AG10803 (cell line): Measurements from ENCODE around the gene DUSP19.
A peak's percentile ranks its signal among the peaks of the same experiment; 100 is the strongest.

Experiments used
- DNase-seq: peaks from one replicate; pipeline ENCODE4 v3.0.0; 2010; ENCODE audit warnings: low read depth
- H3K4me3 ChIP-seq: 2 replicates; pipeline ENCODE4 v1.5.1; 2011; ENCODE audit warnings: mild to moderate bottlenecking, low read length, control low read depth
- CTCF ChIP-seq: conservative IDR thresholded peaks from 2 replicates; pipeline ENCODE4 v1.5.1; 2011; ENCODE audit warnings: mild to moderate bottlenecking, low read length, control low read depth, inconsistent platforms

The DUSP19 gene

GRCh38 chr2:183113630-183114029 is 35.1 kb downstream of the DUSP19 start:
- DNase-seq: no peak
- H3K4me3 ChIP-seq: no peak overlapping the region
- TF ChIP-seq CTCF: no peak

GRCh38 chr2:183117226-183117625 is 38.7 kb downstream of the DUSP19 start:
- TF ChIP-seq CTCF: no peak

GRCh38 chr2:183123117-183123958 is 44.8 kb downstream of the DUSP19 start:
- H3K4me3 ChIP-seq: peak overlapping the region; percentile 93
- DNase-seq: no peak
- no peak for TF ChIP-seq CTCF

More at GRCh38 chr2:183117226-183117625, 38.7 kb downstream of the DUSP19 start:
- no peak overlapping the region for H3K4me3 ChIP-seq
- no peak for DNase-seq

GRCh38 chr2:183123959-183124221 is 45.3 kb downstream of the DUSP19 start:
- peak overlapping the region; percentile 93 for H3K4me3 ChIP-seq
- TF ChIP-seq CTCF: no peak
- no peak for DNase-seq

- DNase-seq: peak; percentile 80
- peak within 1 kb of the TSS; percentile 93 for H3K4me3 ChIP-seq
- no peak for TF ChIP-seq CTCF
Measured at GRCh38 chr2:183124222-183124956, 45.8 kb downstream of the DUSP19 start, which contains the start of gene NUP35. Gene NUP35 (plus strand): TSS chr2:183124443. CDS start chr2:183124458, 15 bp downstream.

- TF ChIP-seq CTCF: no peak
- no peak for DNase-seq
- H3K4me3 ChIP-seq: peak overlapping the region; percentile 93
Measured at GRCh38 chr2:183124957-183125255, 46.4 kb downstream of the DUSP19 start.
